HG02678 (cell line): ENCODE measurements around the gene PRMT1.
"Not testable (repeated sequence)": the region's sequence is repeated elsewhere in the genome, so short reads cannot be mapped to it uniquely, and the experiment has no call there.

ENCODE experiments used
- ATAC-seq: cut with Tn5 transposase; IDR thresholded peaks from one replicate; pipeline ENCODE4 v1.9.1; 2021; ENCODE audit warnings: mild to moderate bottlenecking, moderate library complexity; ENCODE audit not compliant: unreplicated experiment

PRMT1 gene

GRCh38 chr19:49718511-49718910 lies 41.4 kb downstream of the PRMT1 start:
- ATAC-seq, result no peak

GRCh38 chr19:49718991-49719390 lies 41.9 kb downstream of the PRMT1 start:
- no peak for ATAC-seq

- ATAC-seq, result not testable (repeated sequence)
These were observed 42.3 kb downstream of the PRMT1 start for GRCh38 chr19:49719420-49719819.

- no peak for ATAC-seq
These were observed 50.4 kb downstream of the PRMT1 start for GRCh38 chr19:49727217-49728030.

- ATAC-seq, result no peak
These were observed 53.1 kb downstream of the PRMT1 start for GRCh38 chr19:49730166-49730565.
